ENCODE data around the gene NKG7. TPM values are rescaled to one million over a fixed set of nuclear protein-coding genes. Genes with fewer than 3 reads are reported as not detected.

NKG7 gene
- total and polyA plus RNA-seq, 7 donors, result 1.2 to 14.5 (median 3.1) TPM; not detected in 3

DNA sequence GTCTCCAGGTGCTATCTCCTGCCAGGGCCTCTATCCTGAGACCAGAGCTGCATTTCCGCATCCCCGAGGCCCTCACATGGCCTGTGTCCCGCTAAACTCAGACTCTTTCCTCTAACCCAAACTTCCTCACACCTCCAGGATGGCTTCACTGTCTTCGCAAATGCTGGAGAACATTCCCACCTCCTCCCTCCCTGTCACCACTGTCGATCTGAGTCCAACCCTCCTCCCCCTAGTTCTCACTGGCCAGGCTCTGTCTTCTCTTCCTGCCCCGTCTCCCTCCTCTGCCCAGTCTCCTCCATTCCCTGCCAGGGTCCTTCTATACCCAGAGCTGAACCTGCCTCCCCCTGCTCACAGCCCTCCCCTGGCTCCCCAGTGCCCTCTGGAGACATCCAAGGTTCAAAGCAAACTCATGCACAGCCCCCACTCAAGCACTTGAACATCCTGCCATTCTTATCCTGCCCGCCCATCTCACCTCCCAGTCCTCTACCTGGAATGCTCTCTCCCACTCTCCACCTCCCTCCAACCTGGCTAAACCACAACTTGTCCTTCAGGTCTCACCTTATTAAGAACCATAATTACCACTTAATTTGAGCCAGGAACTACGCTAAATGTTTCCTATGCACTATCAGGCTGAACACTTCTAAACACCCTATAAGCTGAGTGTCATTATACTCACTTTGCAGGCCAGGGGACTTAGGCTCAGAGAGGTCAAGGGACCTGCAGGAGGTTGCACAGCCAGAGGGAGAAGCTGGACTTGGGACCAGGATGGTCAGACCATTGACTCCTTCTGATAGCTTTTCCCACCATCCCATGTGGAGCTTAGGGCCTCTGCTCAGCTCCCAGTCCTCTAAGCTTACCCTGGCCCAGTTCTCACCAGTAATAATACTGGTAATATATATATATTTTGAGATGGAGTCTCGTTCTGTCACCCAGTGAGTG lies 29.6 kb downstream of the NKG7 start:
- Histone ChIP-seq H3K27me3 (no peaks in the 10 kb centered on the region), H3K27ac (peak overlapping the region in 1 of 4 donors; percentile 92), H3K4me1 (peaks cover 0 to 25% (median 18%) of the 10 kb centered on the region in 4 donors), H3K9me3 (no peaks in the 10 kb centered on the region), H3K4me3 (no peak overlapping the region), H3K36me3 (peaks cover 0 to 25% (median 8%) of the 10 kb centered on the region in 4 donors)
- WGBS, 2 donors, result 59 to 61% methylated on average over 9 of the region's 9 CpGs
- intact Hi-C loops (cut with DNase I), result no loop called here
- TF ChIP-seq, protein P1, sequence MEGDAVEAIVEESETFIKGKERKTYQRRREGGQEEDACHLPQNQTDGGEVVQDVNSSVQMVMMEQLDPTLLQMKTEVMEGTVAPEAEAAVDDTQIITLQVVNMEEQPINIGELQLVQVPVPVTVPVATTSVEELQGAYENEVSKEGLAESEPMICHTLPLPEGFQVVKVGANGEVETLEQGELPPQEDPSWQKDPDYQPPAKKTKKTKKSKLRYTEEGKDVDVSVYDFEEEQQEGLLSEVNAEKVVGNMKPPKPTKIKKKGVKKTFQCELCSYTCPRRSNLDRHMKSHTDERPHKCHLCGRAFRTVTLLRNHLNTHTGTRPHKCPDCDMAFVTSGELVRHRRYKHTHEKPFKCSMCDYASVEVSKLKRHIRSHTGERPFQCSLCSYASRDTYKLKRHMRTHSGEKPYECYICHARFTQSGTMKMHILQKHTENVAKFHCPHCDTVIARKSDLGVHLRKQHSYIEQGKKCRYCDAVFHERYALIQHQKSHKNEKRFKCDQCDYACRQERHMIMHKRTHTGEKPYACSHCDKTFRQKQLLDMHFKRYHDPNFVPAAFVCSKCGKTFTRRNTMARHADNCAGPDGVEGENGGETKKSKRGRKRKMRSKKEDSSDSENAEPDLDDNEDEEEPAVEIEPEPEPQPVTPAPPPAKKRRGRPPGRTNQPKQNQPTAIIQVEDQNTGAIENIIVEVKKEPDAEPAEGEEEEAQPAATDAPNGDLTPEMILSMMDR (IDR thresholded peaks at IDR 0.05), result no peak
- no peak for TF ChIP-seq POLR2AphosphoS5 (IDR thresholded peaks at IDR 0.05)
- TF ChIP-seq EP300 (IDR thresholded peaks at IDR 0.05), result no peak
- no peak for TF ChIP-seq POLR2A (IDR thresholded peaks at IDR 0.05)
- no peak for DNase-seq

DNA sequence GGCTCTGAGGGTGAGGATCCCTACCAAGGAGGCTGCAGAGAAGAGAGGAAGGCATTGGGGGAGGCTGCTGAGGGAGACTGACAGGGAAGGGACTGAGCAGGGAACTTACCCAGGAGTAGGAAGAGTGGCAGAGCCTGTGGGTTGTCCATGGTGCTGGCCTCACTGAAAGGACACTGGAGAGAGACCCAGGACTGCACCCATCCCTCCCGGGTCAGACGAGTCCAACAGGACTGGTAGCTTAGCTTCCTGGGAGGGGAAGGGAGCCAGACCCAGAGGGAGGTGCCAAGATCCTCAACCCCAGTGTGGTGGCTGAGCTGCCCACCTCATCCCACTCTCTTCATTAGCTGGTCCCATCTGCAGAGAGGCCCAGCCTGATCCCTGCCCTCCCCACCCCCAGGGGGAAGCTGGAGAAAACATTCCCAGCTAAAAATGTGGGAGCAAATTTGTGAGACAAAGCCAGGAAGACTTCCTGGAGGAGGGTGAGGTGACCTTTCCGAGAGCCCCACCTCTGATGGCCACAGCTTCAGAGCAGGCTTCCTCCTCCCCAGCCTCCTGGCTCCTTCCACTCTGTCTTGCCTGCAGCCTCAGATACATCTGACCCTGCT lies 30.4 kb downstream of the NKG7 start, which contains the start of gene VSIG10L:
Gene VSIG10L, minus strand, starts transcription at position 164 of the 605 bp plus-strand sequence. Its CDS starts 15 bp downstream, at position 149.
- H3K27ac ChIP-seq, result peak within 1 kb of the TSS in 2 of 4 donors; percentile 78 to 92
- 30 to 51% methylated on average over 3 of the region's 3 CpGs for WGBS, 2 donors
- intact Hi-C loops (cut with DNase I), result no loop called here

DNA sequence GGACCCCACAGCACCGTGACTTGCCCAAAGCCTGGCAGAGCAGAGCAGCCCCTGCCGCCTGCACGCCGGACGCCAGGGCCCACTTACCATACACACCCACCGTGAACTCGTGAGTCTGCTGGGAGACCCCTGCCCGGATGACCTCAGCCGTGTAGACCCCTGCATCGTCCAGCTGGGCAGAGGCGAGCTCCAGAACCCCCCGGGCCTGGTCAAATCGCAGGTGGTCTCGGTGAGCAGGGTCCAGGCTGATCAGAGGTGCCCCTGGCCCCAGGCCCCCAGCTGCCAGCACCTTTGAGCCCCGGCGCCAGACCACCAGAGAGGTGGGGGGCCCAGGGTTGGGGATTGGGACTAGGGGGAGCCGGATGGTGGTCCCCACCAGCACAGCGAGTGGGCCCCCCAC lies 31.4 kb downstream of the NKG7 start:
- TF ChIP-seq, protein P1 (IDR thresholded peaks at IDR 0.05), result no peak
- TF ChIP-seq POLR2AphosphoS5 (IDR thresholded peaks at IDR 0.05) (no peak), POLR2A (IDR thresholded peaks at IDR 0.05) (no peak), EP300 (IDR thresholded peaks at IDR 0.05) (no peak)
- 92 to 94% methylated on average over 18 of the region's 18 CpGs for WGBS, 2 donors
- H3K4me1 ChIP-seq, result peaks cover 0 to 25% (median 18%) of the 10 kb centered on the region in 4 donors
- no peak for DNase-seq
- peak overlapping the region in 2 of 4 donors; percentile 78 to 92 for H3K27ac ChIP-seq
- H3K27me3 ChIP-seq, result no peaks in the 10 kb centered on the region
- intact Hi-C loops (cut with DNase I), result no loop called here
- H3K36me3 ChIP-seq, result peaks cover 0 to 11% (median 5%) of the 10 kb centered on the region in 4 donors
- no peaks in the 10 kb centered on the region for H3K9me3 ChIP-seq
- no peak overlapping the region for H3K4me3 ChIP-seq

More for the DNA sequence above, 30.4 kb downstream of the NKG7 start, which contains the start of gene VSIG10L:
- Histone ChIP-seq H3K36me3 (peaks cover 0 to 21% (median 8%) of the 10 kb centered on the region in 4 donors), H3K27me3 (no peaks in the 10 kb centered on the region), H3K4me1 (peaks cover 0 to 25% (median 18%) of the 10 kb centered on the region in 4 donors), H3K9me3 (no peaks in the 10 kb centered on the region), H3K4me3 (no peak within 1 kb of the TSS)
- DNase-seq, result no peak
- TF ChIP-seq, protein P1 (IDR thresholded peaks at IDR 0.05), result no peak
- TF ChIP-seq POLR2AphosphoS5 (IDR thresholded peaks at IDR 0.05) (no peak), EP300 (IDR thresholded peaks at IDR 0.05) (no peak), POLR2A (IDR thresholded peaks at IDR 0.05) (no peak)

DNA sequence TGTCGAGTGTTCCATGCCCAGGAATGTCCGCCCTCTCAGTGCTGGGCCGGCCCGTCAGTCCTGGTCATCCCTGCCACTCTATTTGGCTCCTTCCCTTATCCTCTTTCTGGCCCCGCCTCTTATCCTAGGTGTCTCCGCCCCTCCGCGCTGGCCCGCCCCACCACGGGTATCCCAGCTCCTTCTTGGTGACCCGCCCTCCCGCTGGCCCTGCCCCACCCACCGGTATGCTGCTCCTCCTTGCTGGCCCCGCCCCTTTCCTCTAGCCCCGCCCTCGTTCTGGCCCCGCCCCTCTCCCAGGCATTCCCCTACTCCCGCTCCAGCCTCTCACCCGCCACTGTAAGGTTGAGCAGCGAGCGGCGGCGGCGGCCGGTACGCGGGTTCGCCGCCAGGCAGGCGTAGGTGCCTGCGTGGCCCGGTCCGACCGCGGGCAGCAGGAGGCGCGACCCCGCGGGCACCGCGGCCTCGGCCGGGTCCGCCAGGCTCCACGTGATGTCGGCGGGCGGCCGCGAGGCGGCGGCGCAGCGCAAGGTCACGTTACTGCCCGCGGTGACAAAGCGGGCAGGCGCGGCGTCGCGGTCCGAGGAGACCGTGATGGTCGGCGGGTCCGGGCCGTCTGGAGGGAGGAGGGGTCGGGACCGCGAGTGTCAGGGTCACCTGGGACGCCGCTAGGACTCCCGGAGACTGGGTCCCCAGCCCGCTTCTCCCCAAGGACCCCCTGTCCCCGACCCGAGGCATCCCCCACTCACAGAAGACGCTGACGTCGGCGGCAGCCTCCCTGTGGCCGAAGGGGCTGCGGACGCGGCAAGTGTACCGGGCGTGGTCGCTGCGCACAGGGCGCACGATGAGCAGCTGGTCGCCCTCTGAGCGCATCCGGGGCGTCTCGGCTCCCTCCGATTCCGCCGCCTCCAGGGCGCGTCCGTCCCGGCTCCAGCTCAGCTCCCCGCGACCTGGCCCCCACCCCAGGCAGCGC lies 32.5 kb downstream of the NKG7 start:
- Histone ChIP-seq H3K27ac (peak overlapping the region; percentile 69 to 92 (median 74)), H3K27me3 (no peaks in the 10 kb centered on the region), H3K9me3 (no peaks in the 10 kb centered on the region), H3K4me3 (peak overlapping the region; percentile 44 to 64 (median 56)), H3K36me3 (peaks cover 0 to 5% (median 2%) of the 10 kb centered on the region in 4 donors), H3K4me1 (peaks cover 0 to 25% (median 18%) of the 10 kb centered on the region in 4 donors)
- intact Hi-C loops (cut with DNase I), result loop anchor here (1.0 to 5.0 kb wide), 3 partner anchors 26 to 547 kb away; partner anchors contain the start of genes ETFB, ZNF175 and ZNF577
- 1 to 3% methylated on average over 107 of the region's 107 CpGs for WGBS, 2 donors
- TF ChIP-seq POLR2AphosphoS5 (IDR thresholded peaks at IDR 0.05), result peak; percentile 75 to 86 (median 80)
- TF ChIP-seq, protein P1 (IDR thresholded peaks at IDR 0.05), result peak in 2 of 4 experiments; percentile 15 to 31
- TF ChIP-seq POLR2A (IDR thresholded peaks at IDR 0.05), result no peak
- TF ChIP-seq EP300 (IDR thresholded peaks at IDR 0.05), result no peak
- DNase-seq, result peak; percentile 100
